Measurements from ENCODE around the gene SPOCK2.

GRCh38 chr10:72073708-72074573, 14.4 kb downstream of the SPOCK2 start:
- TF ChIP-seq FOXM1 (IDR thresholded peaks at IDR 0.05; ENCODE audit: borderline replicate concordance), result no peak
- no peak for TF ChIP-seq ZNF384 (IDR thresholded peaks at IDR 0.05)
- no peak for TF ChIP-seq ARNT (IDR thresholded peaks at IDR 0.05)
- no peak for TF ChIP-seq BHLHE40 (IDR thresholded peaks at IDR 0.05; ENCODE audit: borderline replicate concordance)
- no peak for TF ChIP-seq L3MBTL2 (conservative IDR thresholded peaks at IDR 0.05)
- no peak for TF ChIP-seq HDGF (IDR thresholded peaks at IDR 0.05; ENCODE audit: borderline replicate concordance)
- no peak for TF ChIP-seq FOXA1 (IDR thresholded peaks at IDR 0.05)
- TF ChIP-seq TARDBP (IDR thresholded peaks at IDR 0.05), result no peak
- TF ChIP-seq NFRKB (IDR thresholded peaks at IDR 0.05), result no peak
- no peak for TF ChIP-seq SP1 (IDR thresholded peaks at IDR 0.05)
- no peak for TF ChIP-seq FOXK2 (IDR thresholded peaks at IDR 0.05)
- no peak for TF ChIP-seq ELF4 (IDR thresholded peaks at IDR 0.05)

All from HEK293T (cell line).